H1 (cell line): Measurements from ENCODE around the gene LIPC. TPM values are rescaled to one million over a fixed set of nuclear protein-coding genes. Genes with fewer than 3 reads are reported as not detected.

Experiments used
- CHD7 ChIP-seq: fragments of 300-600 bp; sonication (generic); IDR thresholded peaks from 2 replicates; pipeline ENCODE4 v1.7.1; 2012; ENCODE audit warnings: low read length, moderate library complexity, mild to moderate bottlenecking, inconsistent platforms; ENCODE audit not compliant: insufficient replicate concordance
- EGR1 ChIP-seq: IDR thresholded peaks from 2 replicates; pipeline ENCODE4 v1.6.1; 2011; ENCODE audit warnings: low read depth, low read length, borderline replicate concordance
- RBBP5 ChIP-seq: IDR thresholded peaks from 2 replicates; pipeline ENCODE4 v1.7.1; 2012; ENCODE audit warnings: low read depth, mild to moderate bottlenecking, inconsistent platforms, low read length, moderate library complexity, borderline replicate concordance
- RXRA ChIP-seq: IDR thresholded peaks from 2 replicates; pipeline ENCODE4 v1.6.1; 2011; ENCODE audit warnings: low read depth, mild to moderate bottlenecking, low read length, moderate library complexity; ENCODE audit not compliant: insufficient read depth
- USF2 ChIP-seq: IDR thresholded peaks from 2 replicates; pipeline ENCODE4 v1.6.1; 2011; ENCODE audit warnings: low read length, improper control_type of control experiment
- polyA plus RNA-seq, 7 experiments: library from polyadenylated mRNA; depleted of rRNA in 3 of 7; stranded (reverse) in 5 of 7; unstranded in 2 of 7; fragments of >200 nt in 5 of 7; fragments of 200-250 nt in 2 of 7; gene quantifications; 1 replicate in 5 of 7; 2 replicates in 1 of 7; 4 replicates in 1 of 7; pipeline versions ENCODE4 v1.2.1 to v1.2.3, GENCODE V29; 2011 to 2013; ENCODE audit warnings: missing spikeins in 2 of 7, mixed read lengths in 2 of 7
- total RNA-seq: library from RNA; stranded (reverse); fragmentation: NEBNext Ultra II Directional; extraction: Animal tissue kit (Norgen Biotek cat#: 25700); gene quantifications from 2 replicates; pipeline ENCODE4 v1.2.1, GENCODE V29; 2021

Gene LIPC
- total and polyA plus RNA-seq, 2 of the 8 experiments (the other 6 are each of a cell fraction or from before 2014, with no cell fraction given), result not detected

GRCh38 chr15:58390655-58391054 is 41.1 kb upstream of the LIPC start (continued):
- TF ChIP-seq CHD7 (no peak), RXRA (no peak), RBBP5 (no peak), USF2 (no peak), EGR1 (no peak)
